Dendritic cell treated with granulocyte-macrophage colony-stimulating factor and Interleukin-4, amounts not matched to agents 40 ng/mL and 50 ng/mL, for 4 days (primary cell): ENCODE results near the gene HSD3B7.

Source experiments
- H3K27ac Mint-ChIP-seq: one replicate; pipeline ENCODE4 v1.8.0; 2022; ENCODE audit warnings: mild to moderate bottlenecking, mixed read lengths
- H3K27me3 Mint-ChIP-seq: one replicate; pipeline ENCODE4 v1.8.0; 2022; ENCODE audit warnings: mild to moderate bottlenecking, mixed read lengths
- H3K36me3 Mint-ChIP-seq: one replicate; pipeline ENCODE4 v1.8.0; 2022; ENCODE audit warnings: low read depth, mixed read lengths
- H3K4me1 Mint-ChIP-seq: one replicate; pipeline ENCODE4 v1.8.0; 2022; ENCODE audit warnings: low read depth, mixed read lengths
- H3K4me3 Mint-ChIP-seq: one replicate; pipeline ENCODE4 v1.8.0; 2022; ENCODE audit warnings: mild to moderate bottlenecking, moderate library complexity, mixed read lengths
- H3K9me3 Mint-ChIP-seq: one replicate; pipeline ENCODE4 v1.8.0; 2022; ENCODE audit warnings: mixed read lengths
- intact Hi-C: fragments of 100-400 bp; cut with micrococcal nuclease; formaldehyde crosslinking; loops from one replicate; pipeline ENCODE4 v1.15.0; 2022

HSD3B7 gene

GRCh38 chr16:30996324-30996984 is 11.4 kb downstream of the HSD3B7 start:
- intact Hi-C loops = loop anchor here (2.0 kb wide), 1 partner anchor 36 kb away; the partner anchor contains the start of gene STX4
- peaks cover 10% of the 10 kb centered on the region for H3K36me3 Mint-ChIP-seq
- no peaks in the 10 kb centered on the region for H3K9me3 Mint-ChIP-seq
- peak overlapping the region; percentile 91 for H3K27ac Mint-ChIP-seq
- H3K27me3 Mint-ChIP-seq = peaks cover 6% of the 10 kb centered on the region
- peaks cover 36% of the 10 kb centered on the region for H3K4me1 Mint-ChIP-seq
- H3K4me3 Mint-ChIP-seq = peak overlapping the region; percentile 75

GRCh38 chr16:30996985-30997724 is 12.1 kb downstream of the HSD3B7 start:
- H3K27ac Mint-ChIP-seq = peak overlapping the region; percentile 91
- peak overlapping the region; percentile 75 for H3K4me3 Mint-ChIP-seq
- peaks cover 10% of the 10 kb centered on the region for H3K36me3 Mint-ChIP-seq
- H3K9me3 Mint-ChIP-seq = no peaks in the 10 kb centered on the region
- peaks cover 10% of the 10 kb centered on the region for H3K27me3 Mint-ChIP-seq
- intact Hi-C loops = loop anchor here (2.0 kb wide), 1 partner anchor 36 kb away; the partner anchor contains the start of gene STX4
- H3K4me1 Mint-ChIP-seq = peaks cover 36% of the 10 kb centered on the region

GRCh38 chr16:30997725-30998711 is 13.0 kb downstream of the HSD3B7 start:
- H3K4me1 Mint-ChIP-seq = peaks cover 27% of the 10 kb centered on the region
- intact Hi-C loops = loop anchor here (2.0 kb wide), 1 partner anchor 35 kb away; the partner anchor contains the start of gene STX4
- H3K9me3 Mint-ChIP-seq = no peaks in the 10 kb centered on the region
- peak overlapping the region; percentile 75 for H3K4me3 Mint-ChIP-seq
- H3K27me3 Mint-ChIP-seq = peaks cover 12% of the 10 kb centered on the region
- peak overlapping the region; percentile 91 for H3K27ac Mint-ChIP-seq
- peaks cover 10% of the 10 kb centered on the region for H3K36me3 Mint-ChIP-seq

GRCh38 chr16:30998852-30999761 is 14.1 kb downstream of the HSD3B7 start:
- no peak overlapping the region for H3K27ac Mint-ChIP-seq
- no peak overlapping the region for H3K4me3 Mint-ChIP-seq
- peaks cover 12% of the 10 kb centered on the region for H3K27me3 Mint-ChIP-seq
- H3K36me3 Mint-ChIP-seq = peaks cover 10% of the 10 kb centered on the region
- intact Hi-C loops = no loop called here
- no peaks in the 10 kb centered on the region for H3K9me3 Mint-ChIP-seq
- H3K4me1 Mint-ChIP-seq = peaks cover 23% of the 10 kb centered on the region

- H3K27me3 Mint-ChIP-seq = peaks cover 18% of the 10 kb centered on the region
- no peak overlapping the region for H3K4me3 Mint-ChIP-seq
- peaks cover 10% of the 10 kb centered on the region for H3K36me3 Mint-ChIP-seq
- no peaks in the 10 kb centered on the region for H3K9me3 Mint-ChIP-seq
- peaks cover 22% of the 10 kb centered on the region for H3K4me1 Mint-ChIP-seq
- intact Hi-C loops = no loop called here
- H3K27ac Mint-ChIP-seq = peak overlapping the region; percentile 17
Observed at GRCh38 chr16:31000671-31001382, 15.8 kb downstream of the HSD3B7 start.

GRCh38 chr16:31001507-31002249 is 16.7 kb downstream of the HSD3B7 start:
- Mint-ChIP-seq H3K9me3 (no peaks in the 10 kb centered on the region), H3K4me1 (peaks cover 16% of the 10 kb centered on the region), H3K27ac (peak overlapping the region; percentile 23), H3K27me3 (peaks cover 25% of the 10 kb centered on the region), H3K4me3 (no peak overlapping the region), H3K36me3 (peaks cover 9% of the 10 kb centered on the region)
- intact Hi-C loops = no loop called here

- H3K27ac Mint-ChIP-seq = peak overlapping the region; percentile 23
- peaks cover 3% of the 10 kb centered on the region for H3K36me3 Mint-ChIP-seq
- H3K4me3 Mint-ChIP-seq = no peak overlapping the region
- peaks cover 10% of the 10 kb centered on the region for H3K4me1 Mint-ChIP-seq
- intact Hi-C loops = no loop called here
- peaks cover 30% of the 10 kb centered on the region for H3K27me3 Mint-ChIP-seq
- H3K9me3 Mint-ChIP-seq = no peaks in the 10 kb centered on the region
Observed at GRCh38 chr16:31002250-31002700, 17.3 kb downstream of the HSD3B7 start.

GRCh38 chr16:31002862-31003341 is 17.9 kb downstream of the HSD3B7 start:
- Mint-ChIP-seq H3K36me3 (no peaks in the 10 kb centered on the region), H3K4me1 (peaks cover 4% of the 10 kb centered on the region), H3K27me3 (peaks cover 30% of the 10 kb centered on the region), H3K9me3 (no peaks in the 10 kb centered on the region), H3K27ac (no peak overlapping the region), H3K4me3 (no peak overlapping the region)
- intact Hi-C loops = no loop called here

- H3K36me3 Mint-ChIP-seq = no peaks in the 10 kb centered on the region
- no peak overlapping the region for H3K4me3 Mint-ChIP-seq
- H3K4me1 Mint-ChIP-seq = peaks cover 4% of the 10 kb centered on the region
- intact Hi-C loops = no loop called here
- H3K27ac Mint-ChIP-seq = no peak overlapping the region
- peaks cover 35% of the 10 kb centered on the region for H3K27me3 Mint-ChIP-seq
- H3K9me3 Mint-ChIP-seq = no peaks in the 10 kb centered on the region
Observed at GRCh38 chr16:31003744-31004143, 18.7 kb downstream of the HSD3B7 start.

GRCh38 chr16:31004658-31005057 is 19.7 kb downstream of the HSD3B7 start:
- no peak overlapping the region for H3K27ac Mint-ChIP-seq
- peaks cover 12% of the 10 kb centered on the region for H3K4me1 Mint-ChIP-seq
- H3K27me3 Mint-ChIP-seq = peaks cover 43% of the 10 kb centered on the region
- H3K4me3 Mint-ChIP-seq = no peak overlapping the region
- H3K36me3 Mint-ChIP-seq = no peaks in the 10 kb centered on the region
- intact Hi-C loops = no loop called here
- H3K9me3 Mint-ChIP-seq = no peaks in the 10 kb centered on the region

- no peak overlapping the region for H3K27ac Mint-ChIP-seq
Observed at GRCh38 chr16:31005350-31006085, 20.5 kb downstream of the HSD3B7 start.

More at GRCh38 chr16:31005350-31006085, 20.5 kb downstream of the HSD3B7 start:
- H3K9me3 Mint-ChIP-seq = no peaks in the 10 kb centered on the region
- no peaks in the 10 kb centered on the region for H3K36me3 Mint-ChIP-seq
- H3K27me3 Mint-ChIP-seq = peaks cover 49% of the 10 kb centered on the region
- no peak overlapping the region for H3K4me3 Mint-ChIP-seq
- H3K4me1 Mint-ChIP-seq = peaks cover 17% of the 10 kb centered on the region
- intact Hi-C loops = no loop called here
